ENCODE results near the gene CEMIP. TPM values are rescaled to one million over a fixed set of nuclear protein-coding genes. Genes with fewer than 3 reads are reported as not detected.
A peak's percentile ranks its signal among the peaks of the same experiment; 100 is the strongest.

The CEMIP gene
- total RNA-seq, 4 donors from 2014 or later, result 3.4 to 9.7 (median 4.9) TPM

DNA sequence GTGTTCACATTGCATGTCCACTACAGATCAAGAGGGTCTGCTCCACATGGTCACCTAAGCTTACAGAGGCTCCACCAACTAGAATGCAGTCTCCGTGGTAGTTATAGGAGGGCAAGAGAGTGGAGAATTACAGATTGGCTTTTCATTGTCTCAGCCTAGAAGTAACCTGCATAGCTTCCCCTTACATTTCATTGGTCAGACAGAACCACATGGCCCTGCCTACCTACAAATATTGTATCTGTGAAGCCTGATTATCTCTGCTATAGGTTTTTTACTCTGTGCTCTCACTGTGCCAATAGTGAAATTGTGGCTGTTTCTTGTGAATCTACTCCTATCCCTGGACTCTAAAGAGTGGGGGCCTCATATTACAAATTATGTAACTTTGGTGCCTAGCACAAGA, 219.1 kb downstream of the CEMIP start:
- no peak for DNase-seq (ENCODE audit: low spot score in 2 of 2)
- no peak overlapping the region for H3K4me3 ChIP-seq (ENCODE audit: low read depth, poor library complexity, severe bottlenecking)
- no peak for TF ChIP-seq POLR2A (IDR thresholded peaks at IDR 0.05)
- TF ChIP-seq, protein P1, sequence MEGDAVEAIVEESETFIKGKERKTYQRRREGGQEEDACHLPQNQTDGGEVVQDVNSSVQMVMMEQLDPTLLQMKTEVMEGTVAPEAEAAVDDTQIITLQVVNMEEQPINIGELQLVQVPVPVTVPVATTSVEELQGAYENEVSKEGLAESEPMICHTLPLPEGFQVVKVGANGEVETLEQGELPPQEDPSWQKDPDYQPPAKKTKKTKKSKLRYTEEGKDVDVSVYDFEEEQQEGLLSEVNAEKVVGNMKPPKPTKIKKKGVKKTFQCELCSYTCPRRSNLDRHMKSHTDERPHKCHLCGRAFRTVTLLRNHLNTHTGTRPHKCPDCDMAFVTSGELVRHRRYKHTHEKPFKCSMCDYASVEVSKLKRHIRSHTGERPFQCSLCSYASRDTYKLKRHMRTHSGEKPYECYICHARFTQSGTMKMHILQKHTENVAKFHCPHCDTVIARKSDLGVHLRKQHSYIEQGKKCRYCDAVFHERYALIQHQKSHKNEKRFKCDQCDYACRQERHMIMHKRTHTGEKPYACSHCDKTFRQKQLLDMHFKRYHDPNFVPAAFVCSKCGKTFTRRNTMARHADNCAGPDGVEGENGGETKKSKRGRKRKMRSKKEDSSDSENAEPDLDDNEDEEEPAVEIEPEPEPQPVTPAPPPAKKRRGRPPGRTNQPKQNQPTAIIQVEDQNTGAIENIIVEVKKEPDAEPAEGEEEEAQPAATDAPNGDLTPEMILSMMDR (IDR thresholded peaks at IDR 0.05), result no peak
- 75 to 94% methylated on average over 1 of the region's 1 CpG for WGBS, 2 donors
- intact Hi-C loops (cut with DNase I; ENCODE audit: low total_unique reads), result no loop called here

DNA sequence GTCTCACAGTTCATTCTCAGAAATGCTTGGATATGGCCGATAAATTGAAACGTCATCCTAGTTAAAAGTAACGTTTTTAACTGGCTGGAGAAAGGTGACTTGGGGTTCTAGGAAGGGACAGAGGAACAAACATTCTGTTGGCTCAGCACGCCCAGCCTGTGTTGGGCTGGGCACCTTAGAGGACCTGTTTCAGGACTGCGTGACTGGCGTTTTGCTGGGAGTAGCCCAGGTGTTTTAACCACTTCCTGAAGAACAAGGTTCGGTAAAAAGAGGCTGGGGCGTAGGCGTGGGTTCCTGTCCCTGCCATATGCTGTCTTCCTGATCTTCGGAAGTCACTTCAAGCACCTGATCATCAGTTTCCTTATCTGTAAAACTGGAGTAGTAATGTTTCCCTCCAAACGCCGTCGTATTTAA, 220.5 kb downstream of the CEMIP start:
- intact Hi-C loops (cut with DNase I; ENCODE audit: low total_unique reads), result no loop called here
- TF ChIP-seq POLR2A (IDR thresholded peaks at IDR 0.05), result no peak
- TF ChIP-seq, protein P1 (IDR thresholded peaks at IDR 0.05), result no peak
- 41 to 52% methylated on average over 13 of the region's 13 CpGs for WGBS, 2 donors
- H3K4me3 ChIP-seq (ENCODE audit: low read depth, poor library complexity, severe bottlenecking), result no peak overlapping the region
- DNase-seq (ENCODE audit: low spot score in 2 of 2), result peak in 1 of 2 donors; percentile 88

DNA sequence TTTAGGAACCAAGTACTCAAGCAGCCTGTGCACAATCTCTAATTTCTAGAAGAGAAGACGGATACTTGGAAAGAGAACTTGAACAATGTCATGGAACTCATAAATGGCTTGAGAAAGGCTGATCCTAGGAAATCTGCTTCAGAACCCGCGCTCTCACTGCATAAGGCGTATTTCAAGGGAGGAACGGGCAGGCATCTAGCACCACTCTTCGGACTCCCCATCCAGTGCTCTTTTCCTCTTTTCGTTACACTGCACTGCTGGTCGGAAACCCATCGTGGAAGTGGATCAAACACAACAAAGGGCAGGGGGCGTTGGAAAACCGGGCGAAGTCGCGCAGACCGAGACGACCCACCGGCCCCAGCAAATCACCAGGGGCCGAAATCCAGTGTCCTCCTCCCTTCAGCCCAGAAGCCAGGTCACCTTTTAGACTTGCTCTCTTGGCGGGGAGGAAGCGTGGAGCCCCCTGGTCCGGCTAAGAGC, 221.0 kb downstream of the CEMIP start:
- intact Hi-C loops (cut with DNase I; ENCODE audit: low total_unique reads), result no loop called here
- DNase-seq (ENCODE audit: low spot score in 2 of 2), result no peak
- 5 to 7% methylated on average over 20 to 21 of the region's 21 CpGs for WGBS, 2 donors
- H3K4me3 ChIP-seq (ENCODE audit: low read depth, poor library complexity, severe bottlenecking), result peak overlapping the region; percentile 77
- TF ChIP-seq POLR2A (IDR thresholded peaks at IDR 0.05), result no peak
- TF ChIP-seq, protein P1 (IDR thresholded peaks at IDR 0.05), result no peak

DNA sequence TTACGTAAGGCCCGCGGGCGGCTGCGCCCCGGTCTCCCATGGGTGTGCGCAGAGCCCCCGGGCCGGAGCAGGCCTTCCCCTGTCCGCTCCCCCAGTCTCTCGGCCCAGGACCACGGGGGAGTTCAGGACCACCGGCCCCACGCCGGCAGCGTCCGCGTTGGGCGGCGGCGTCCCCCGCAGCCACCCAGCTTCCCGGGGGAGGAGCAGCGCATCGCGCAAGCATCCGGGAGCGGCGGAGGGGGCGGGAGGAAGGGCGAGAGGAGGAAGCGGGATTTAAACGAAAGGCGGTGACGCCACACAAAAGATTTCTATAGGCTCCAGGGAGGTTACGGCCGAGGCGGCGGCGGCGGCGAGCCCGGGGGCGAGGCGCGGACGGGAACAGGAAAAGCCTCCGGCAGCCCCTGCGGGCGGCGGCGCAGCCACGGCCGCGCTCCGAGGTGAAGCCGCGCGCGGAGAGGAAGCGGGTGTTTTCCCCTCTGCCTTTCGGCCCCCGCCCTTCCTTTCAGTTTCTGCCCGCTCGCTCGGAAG, 221.5 kb downstream of the CEMIP start, which contains the start of gene TLNRD1:
TSS of gene TLNRD1 (plus strand) at position 300 of the 528 bp plus-strand sequence. CDS start 1,349 bp downstream, outside the sequence.
- peak within 1 kb of the TSS; percentile 77 for H3K4me3 ChIP-seq (ENCODE audit: low read depth, poor library complexity, severe bottlenecking)
- TF ChIP-seq POLR2A (IDR thresholded peaks at IDR 0.05), result no peak
- TF ChIP-seq, protein P1 (IDR thresholded peaks at IDR 0.05), result no peak
- intact Hi-C loops (cut with DNase I; ENCODE audit: low total_unique reads), result no loop called here
- 0 to 1% methylated on average over 44 to 58 of the region's 66 CpGs for WGBS, 2 donors
- DNase-seq (ENCODE audit: low spot score in 2 of 2), result peak; percentile 89 to 98

MicroRNAs within 50 kb of the gene (microRNA counts, 767-probe panel; counts per million panel counts)
- microRNA hsa-miR-549, result 0 to 358 counts per million in 2 donors

Small RNA genes lying within 50 kb of the gene (microRNA-seq; reads per million reads assigned to microRNA genes)
- gene MIR4514 (ENCODE audit: borderline number of aligned reads in 1 of 2, borderline replicate concordance in 2 of 2), result 0 reads per million in 2 donors
- gene MIR549A (ENCODE audit: borderline number of aligned reads in 1 of 2, borderline replicate concordance in 2 of 2), result 0 to 0.68 reads per million in 2 donors

Other genes starting within 250 kb of the CEMIP start
- 10 to 100 TPM; 18.0 to 28.5 (median 26.2) TPM for gene ABHD17C, start 84.1 kb upstream of the CEMIP start, total RNA-seq
- 10 to 100 TPM; 17.1 to 18.3 (median 17.7) TPM for gene MESD, start 210.4 kb downstream of the CEMIP start, total RNA-seq
- 10 to 100 TPM in 3 of 4 donors, 1 to 10 TPM in 1; 7.3 to 15.0 (median 12.1) TPM for gene TLNRD1, start 221.6 kb downstream of the CEMIP start, total RNA-seq

All from lower leg skin (tissue), 4 donors.